GM12892 (cell line): ENCODE data around the gene DRD3.

Experiments used
- DNase-seq: peaks from one replicate; pipeline ENCODE4 v3.0.0; 2011; ENCODE audit not compliant: insufficient read length
- FAIRE-seq: peaks from 2 replicates; lab custom pipeline; 2011; peaks lifted over from hg19 to GRCh38; lab: Jason Lieb, UNC
- POLR2A ChIP-seq: IDR thresholded peaks from 2 replicates; pipeline ENCODE4 v1.6.1; 2011; ENCODE audit warnings: low read depth, low read length, control low read depth
- POLR2AphosphoS5 ChIP-seq: IDR thresholded peaks from 2 replicates; pipeline ENCODE4 v1.6.1; 2011; ENCODE audit warnings: low read depth, low read length, control low read depth
- TAF1 ChIP-seq: IDR thresholded peaks from 2 replicates; pipeline ENCODE4 v1.6.1; 2011; ENCODE audit warnings: low read depth, mild to moderate bottlenecking, control low read depth, low read length, borderline replicate concordance

The DRD3 gene

GRCh38 chr3:114093016-114093380, 85.9 kb downstream of the DRD3 start:
- TF ChIP-seq POLR2AphosphoS5 (no peak), TAF1 (no peak), POLR2A (no peak)
- FAIRE-seq (no peak), DNase-seq (no peak)

DNA sequence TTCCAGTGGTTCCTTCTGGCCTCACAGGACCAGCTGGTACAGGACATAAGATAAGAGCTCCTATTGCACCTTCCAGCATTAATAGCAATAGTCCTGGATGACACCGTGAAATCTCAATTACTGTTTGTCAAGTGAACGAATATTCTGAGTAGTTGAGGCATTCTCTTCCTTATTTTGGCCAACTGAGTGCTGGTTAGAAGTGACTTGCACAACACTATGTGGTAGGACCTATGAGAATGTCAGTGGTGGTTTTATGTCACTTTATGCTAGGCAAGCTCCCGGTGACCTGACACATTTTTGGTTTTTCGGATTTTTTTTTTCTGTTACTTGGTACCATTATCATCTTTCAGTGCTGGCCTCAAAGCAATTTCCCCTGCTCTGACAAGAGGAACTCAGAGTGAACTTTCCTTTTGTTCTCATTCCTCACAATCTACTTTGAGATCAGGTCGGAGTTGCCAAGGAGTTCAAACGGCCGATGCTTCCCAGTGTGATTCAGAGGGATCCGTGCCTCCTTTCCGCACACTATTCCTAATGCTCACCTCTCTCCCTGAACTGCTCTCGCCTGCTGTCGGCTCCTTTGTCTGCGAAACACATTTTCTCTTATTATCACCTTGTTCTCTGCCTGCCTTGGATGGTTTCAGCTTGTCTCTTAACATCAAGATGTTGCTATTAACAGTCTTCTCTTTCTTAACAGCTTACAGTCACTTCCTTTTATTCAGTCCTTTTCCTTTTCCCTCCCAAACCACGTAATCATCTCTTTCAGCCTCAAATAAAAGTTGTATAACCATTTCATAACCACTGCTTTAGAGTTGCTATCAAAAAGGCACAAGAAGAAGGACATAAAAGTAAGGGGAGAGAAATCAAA, 86.5 kb downstream of the DRD3 start:
- DNase-seq (no peak), FAIRE-seq (no peak)
- no peak for TF ChIP-seq POLR2AphosphoS5
- no peak for TF ChIP-seq POLR2A
- no peak for TF ChIP-seq TAF1

DNA sequence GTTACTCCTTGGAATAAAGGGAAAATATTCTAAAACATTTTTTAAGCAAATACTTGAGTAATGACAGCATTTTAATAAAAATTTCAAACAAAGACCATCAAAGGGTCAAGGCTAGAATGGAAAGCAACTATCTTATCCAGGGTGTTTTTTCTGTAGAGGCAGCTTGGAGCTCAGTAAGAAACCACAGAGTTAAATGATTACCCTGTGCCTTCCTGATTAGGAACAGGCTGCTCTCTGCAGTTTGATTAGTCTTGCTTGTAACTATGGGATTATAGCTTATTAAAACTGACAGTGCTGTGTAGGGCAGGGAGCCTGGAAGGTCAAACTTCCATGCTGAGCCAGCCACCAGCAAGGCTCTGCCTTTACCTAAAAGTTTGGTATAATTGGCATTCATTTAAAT, 89.2 kb downstream of the DRD3 start:
- TF ChIP-seq TAF1, result no peak
- TF ChIP-seq POLR2A, result no peak
- TF ChIP-seq POLR2AphosphoS5, result no peak
- DNase-seq, result no peak
- no peak for FAIRE-seq

DNA sequence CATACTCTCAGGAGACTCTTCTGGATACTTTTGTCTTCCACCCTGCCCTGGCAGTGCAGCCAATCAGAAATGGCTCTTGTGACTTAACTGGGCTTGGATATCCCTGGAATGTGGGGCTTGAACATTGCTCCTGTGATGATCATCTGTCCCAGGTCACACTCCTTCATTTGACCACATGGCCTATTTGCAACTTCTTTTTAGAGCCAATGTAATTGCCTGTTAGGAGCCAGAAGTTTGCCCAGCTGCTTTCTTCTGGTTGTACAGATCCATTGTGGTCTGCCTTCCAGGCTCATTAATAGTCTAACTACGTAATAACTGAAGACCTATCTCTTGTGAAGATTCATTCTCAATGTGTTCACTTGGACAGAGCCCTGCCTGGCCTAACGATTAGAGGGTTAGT, 92.5 kb downstream of the DRD3 start:
- DNase-seq, result no peak
- TF ChIP-seq POLR2A (no peak), POLR2AphosphoS5 (no peak), TAF1 (no peak)

DNA sequence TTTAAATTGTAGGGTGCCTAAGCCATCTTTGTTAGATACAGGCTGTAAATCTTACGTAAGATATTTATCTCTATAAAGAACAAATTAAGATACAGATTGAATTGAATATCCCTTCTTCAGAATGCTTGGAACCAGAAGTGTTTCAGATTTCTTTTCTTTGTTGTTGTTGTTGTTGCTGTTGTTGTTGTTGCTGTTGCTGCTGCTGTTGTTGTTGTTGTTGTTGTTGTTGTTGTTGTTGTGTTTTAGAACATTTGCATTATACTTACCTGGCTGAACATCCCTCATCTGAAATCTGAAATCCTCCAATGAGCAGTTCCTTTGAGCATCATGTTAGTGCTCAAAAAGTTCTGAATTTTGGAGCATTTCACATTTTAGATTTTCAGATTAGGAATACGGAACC, 95.7 kb downstream of the DRD3 start:
- FAIRE-seq, result no peak
- TF ChIP-seq POLR2AphosphoS5 (no peak), POLR2A (no peak), TAF1 (no peak)

More for the DNA sequence above, 92.5 kb downstream of the DRD3 start:
- no peak for FAIRE-seq

GRCh38 chr3:114081037-114081436, 97.8 kb downstream of the DRD3 start:
- DNase-seq, result no peak
- FAIRE-seq, result no peak
- TF ChIP-seq POLR2A, result no peak
- no peak for TF ChIP-seq TAF1
- no peak for TF ChIP-seq POLR2AphosphoS5

More for the DNA sequence above, 95.7 kb downstream of the DRD3 start:
- no peak for DNase-seq

- TF ChIP-seq POLR2AphosphoS5 (no peak), TAF1 (no peak), POLR2A (no peak)
- DNase-seq (no peak), FAIRE-seq (no peak)
Measured at GRCh38 chr3:114080201-114080600, 98.7 kb downstream of the DRD3 start.

GRCh38 chr3:114079761-114080160, 99.1 kb downstream of the DRD3 start:
- DNase-seq (no peak), FAIRE-seq (no peak)
- TF ChIP-seq POLR2A (no peak), TAF1 (no peak), POLR2AphosphoS5 (no peak)

GRCh38 chr3:114078126-114078525, 100.7 kb downstream of the DRD3 start:
- FAIRE-seq (no peak), DNase-seq (no peak)
- TF ChIP-seq POLR2A, result no peak
- TF ChIP-seq TAF1, result no peak
- TF ChIP-seq POLR2AphosphoS5, result no peak
